AG04449 (cell line): ENCODE results near the gene TBC1D3D.
"Not testable (repeated sequence)": the region's sequence is repeated elsewhere in the genome, so short reads cannot be mapped to it uniquely, and the experiment has no call there.

Experiments
- CTCF ChIA-PET: fragments of 350-600 bp; formaldehyde crosslinking; extraction: SDS; loops from one replicate; lab custom pipeline; 2021; ENCODE audit warnings: antibody characterized with exemption; lab: Yijun Ruan, JAX
- POLR2A ChIA-PET: fragments of 400-600, 350-600 bp; formaldehyde crosslinking; extraction: SDS; loops from one replicate; lab custom pipeline; 2020; ENCODE audit warnings: antibody characterized with exemption, inconsistent platforms; lab: Yijun Ruan, JAX
- DNase-seq: peaks from one replicate; pipeline ENCODE4 v3.0.0-alpha.2; 2010; ENCODE audit warnings: low read depth, low spot score
- H3K4me3 ChIP-seq: 2 replicates; pipeline ENCODE4 v1.5.1; 2011; ENCODE audit warnings: low read depth, mild to moderate bottlenecking, control low read depth, low read length

TBC1D3D gene

GRCh38 chr17:38003676-38004075, at the start of gene TBC1D3D:
Gene TBC1D3D, plus strand, starts transcription at chr17:38003976. Its CDS starts 1,585 bp downstream, at chr17:38005561.
- DNase-seq, POLR2A ChIA-PET, CTCF ChIA-PET, H3K4me3 ChIP-seq: not testable (repeated sequence)

- H3K4me3 ChIP-seq, POLR2A ChIA-PET, DNase-seq, CTCF ChIA-PET: not testable (repeated sequence)
Measured at GRCh38 chr17:37988960-37989359, 14.8 kb upstream of the TBC1D3D start, which contains the start of gene TBC1D3L. Gene TBC1D3L, minus strand, starts transcription at chr17:37989060. Its CDS starts 1,540 bp downstream, at chr17:37987520.
